GM20431 (cell line): ENCODE results near the gene PLA2G6.
"Not testable (repeated sequence)": the region's sequence is repeated elsewhere in the genome, so short reads cannot be mapped to it uniquely, and the experiment has no call there.

ENCODE experiments used
- in situ Hi-C: fragments of 300-500 bp; cut with MseI, MboI; formaldehyde crosslinking; loops from one replicate; pipeline ENCODE4 v1.15.0; 2020; ENCODE audit warnings: low sequenced_read_pairs; ENCODE audit not compliant: unreplicated experiment

The PLA2G6 gene

GRCh38 chr22:38172832-38173640, 8.6 kb downstream of the PLA2G6 start:
- in situ Hi-C loops, result no loop called here

- in situ Hi-C loops, result no loop called here
These were observed 9.5 kb downstream of the PLA2G6 start for GRCh38 chr22:38171927-38172831.

GRCh38 chr22:38170469-38170868, 11.2 kb downstream of the PLA2G6 start:
- in situ Hi-C loops, result no loop called here

- in situ Hi-C loops, result no loop called here
These were observed 12.5 kb downstream of the PLA2G6 start for GRCh38 chr22:38169116-38169515.

- in situ Hi-C loops, result no loop called here
These were observed 13.6 kb downstream of the PLA2G6 start for GRCh38 chr22:38167988-38168407.

- in situ Hi-C loops, result no loop called here
These were observed 15.6 kb downstream of the PLA2G6 start for GRCh38 chr22:38165922-38166593.

GRCh38 chr22:38164551-38164918, 17.1 kb downstream of the PLA2G6 start:
- in situ Hi-C loops, result no loop called here

GRCh38 chr22:38163844-38164550, 17.6 kb downstream of the PLA2G6 start:
- in situ Hi-C loops, result no loop called here

GRCh38 chr22:38162881-38163843, 18.5 kb downstream of the PLA2G6 start:
- in situ Hi-C loops, result no loop called here

- in situ Hi-C loops, result no loop called here
These were observed 25.9 kb downstream of the PLA2G6 start for GRCh38 chr22:38155703-38156102.

- in situ Hi-C loops, result not testable (repeated sequence)
These were observed 27.1 kb downstream of the PLA2G6 start for GRCh38 chr22:38154563-38154915.

GRCh38 chr22:38153821-38154562, 27.6 kb downstream of the PLA2G6 start:
- in situ Hi-C loops, result no loop called here

GRCh38 chr22:38151126-38151500, 30.5 kb downstream of the PLA2G6 start:
- in situ Hi-C loops, result no loop called here

- in situ Hi-C loops, result no loop called here
These were observed 33.4 kb downstream of the PLA2G6 start for GRCh38 chr22:38148245-38148644.

GRCh38 chr22:38146166-38146565, 35.5 kb downstream of the PLA2G6 start:
- in situ Hi-C loops, result not testable (repeated sequence)

GRCh38 chr22:38144025-38144405, 37.6 kb downstream of the PLA2G6 start:
- in situ Hi-C loops, result no loop called here

- in situ Hi-C loops, result no loop called here
These were observed 39.0 kb downstream of the PLA2G6 start for GRCh38 chr22:38142606-38143005.

- in situ Hi-C loops, result no loop called here
These were observed 40.2 kb downstream of the PLA2G6 start for GRCh38 chr22:38141217-38141973.
